ENCODE measurements around the gene E2F2.

Gene E2F2, protein sequence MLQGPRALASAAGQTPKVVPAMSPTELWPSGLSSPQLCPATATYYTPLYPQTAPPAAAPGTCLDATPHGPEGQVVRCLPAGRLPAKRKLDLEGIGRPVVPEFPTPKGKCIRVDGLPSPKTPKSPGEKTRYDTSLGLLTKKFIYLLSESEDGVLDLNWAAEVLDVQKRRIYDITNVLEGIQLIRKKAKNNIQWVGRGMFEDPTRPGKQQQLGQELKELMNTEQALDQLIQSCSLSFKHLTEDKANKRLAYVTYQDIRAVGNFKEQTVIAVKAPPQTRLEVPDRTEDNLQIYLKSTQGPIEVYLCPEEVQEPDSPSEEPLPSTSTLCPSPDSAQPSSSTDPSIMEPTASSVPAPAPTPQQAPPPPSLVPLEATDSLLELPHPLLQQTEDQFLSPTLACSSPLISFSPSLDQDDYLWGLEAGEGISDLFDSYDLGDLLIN

DNA sequence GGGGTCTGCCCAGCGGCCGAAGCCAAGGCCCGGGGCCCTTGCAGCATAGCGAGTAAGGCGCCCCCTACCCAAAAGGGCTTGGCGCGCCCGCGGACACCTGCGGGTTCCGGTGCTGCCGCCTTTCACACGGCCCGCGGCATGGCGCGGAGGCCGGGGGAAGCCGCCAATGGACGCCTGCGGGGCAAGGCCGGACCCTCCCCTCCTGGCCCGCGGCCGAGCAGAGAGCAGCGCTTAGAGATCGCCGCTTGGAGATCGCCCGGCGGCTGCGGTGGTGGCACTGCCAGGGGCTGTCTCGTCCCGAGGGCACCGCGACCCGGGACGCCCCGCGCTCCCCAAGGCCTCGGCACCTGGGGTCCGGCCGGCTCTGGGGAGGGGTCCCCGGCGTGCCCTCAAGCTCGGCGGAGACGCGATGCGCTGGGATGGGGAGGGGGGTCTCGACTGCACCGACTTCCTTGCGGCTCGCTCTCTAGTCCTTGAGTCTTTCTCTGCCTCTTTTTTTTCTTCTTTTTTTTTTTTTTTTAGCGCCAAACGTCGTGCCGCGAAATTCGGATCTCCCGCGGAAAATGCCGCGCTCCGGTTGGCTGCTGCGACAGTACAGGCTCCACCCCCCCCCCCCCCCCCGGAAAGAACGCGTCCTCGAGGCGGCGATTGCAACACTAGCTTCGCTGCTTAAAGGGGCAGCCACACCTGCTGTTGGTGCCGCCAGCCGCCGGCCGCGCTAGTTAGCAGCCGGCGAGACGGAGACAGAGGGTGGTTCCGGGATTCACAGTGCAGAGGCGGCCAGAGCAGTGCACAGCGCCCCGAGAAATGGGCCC is at the start of gene E2F2:
TSS of gene E2F2 (minus strand) at position 487 of the 815 bp plus-strand sequence. CDS start at position 47, 440 bp downstream.
- peak; percentile 71 for DNase-seq

GRCh38 chr1:23578997-23579363 is 47.9 kb upstream of the E2F2 start:
- no peak for DNase-seq

- DNase-seq = no peak
Observed at GRCh38 chr1:23578311-23578996, 47.4 kb upstream of the E2F2 start.

GRCh38 chr1:23577056-23578004 is 46.3 kb upstream of the E2F2 start:
- no peak for DNase-seq

DNA sequence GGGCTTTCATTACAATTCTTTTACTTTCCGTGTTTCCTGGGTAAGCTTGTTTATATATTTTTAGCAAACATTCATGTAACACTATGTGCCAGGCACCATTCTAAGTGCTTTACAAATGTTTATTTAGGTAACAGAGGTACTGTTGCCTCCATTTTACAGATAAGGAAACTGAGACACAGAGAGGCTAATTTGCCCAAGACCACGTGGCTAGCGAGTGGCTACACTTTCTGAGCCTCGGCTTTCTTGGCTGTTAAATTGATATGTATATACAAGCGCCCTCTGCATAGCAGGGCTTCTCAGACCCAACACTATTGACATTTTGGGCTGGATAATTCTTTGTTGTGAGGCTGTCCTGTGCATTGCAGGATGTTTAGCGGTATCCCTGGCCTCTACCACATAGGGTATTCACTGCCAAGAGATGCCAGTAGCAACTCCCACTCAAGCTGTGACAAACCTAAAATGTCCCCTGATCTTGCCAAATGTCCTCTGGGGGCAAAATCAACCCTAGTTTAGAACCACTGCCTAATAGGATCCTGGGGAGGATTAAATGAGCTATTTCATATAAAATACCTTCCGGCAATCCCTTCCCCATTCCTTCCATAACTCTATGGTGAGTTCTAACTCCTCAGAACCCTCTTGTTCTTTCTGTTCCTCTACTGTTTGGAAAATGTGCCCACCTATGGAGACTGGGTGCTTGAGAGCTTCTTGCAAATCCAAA is 45.5 kb upstream of the E2F2 start:
- no peak for DNase-seq

DNA sequence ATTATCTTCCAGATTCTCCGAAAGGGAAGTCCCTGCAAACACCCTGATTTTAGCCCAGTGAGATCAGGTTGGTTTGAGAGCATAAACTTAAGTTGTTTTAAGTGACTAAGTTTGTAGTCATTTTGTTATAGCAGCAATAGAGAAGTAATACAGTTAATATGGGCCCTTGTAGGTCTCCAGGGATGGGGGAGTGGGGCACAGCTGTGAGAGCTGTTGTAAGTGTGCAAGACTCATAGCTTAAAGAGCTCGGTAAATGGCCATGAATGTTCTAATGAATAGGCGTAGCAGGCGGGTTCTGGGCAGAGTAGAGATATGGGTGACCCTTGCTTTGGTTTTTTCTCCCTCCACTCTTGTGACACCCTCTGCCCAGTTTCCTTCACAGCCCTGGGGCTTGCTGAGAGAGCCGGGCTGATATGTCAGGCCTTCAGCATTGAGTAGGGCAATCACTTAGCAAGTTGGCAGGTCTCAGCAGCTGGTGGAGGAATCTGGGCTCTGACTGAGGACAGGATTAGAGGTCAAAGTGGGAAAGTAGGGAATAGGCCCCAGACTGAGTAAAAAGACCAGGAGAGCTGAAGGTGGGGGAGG is 44.3 kb upstream of the E2F2 start:
- DNase-seq = no peak

- no peak for DNase-seq
Observed at GRCh38 chr1:23574265-23574754, 43.3 kb upstream of the E2F2 start.

DNA sequence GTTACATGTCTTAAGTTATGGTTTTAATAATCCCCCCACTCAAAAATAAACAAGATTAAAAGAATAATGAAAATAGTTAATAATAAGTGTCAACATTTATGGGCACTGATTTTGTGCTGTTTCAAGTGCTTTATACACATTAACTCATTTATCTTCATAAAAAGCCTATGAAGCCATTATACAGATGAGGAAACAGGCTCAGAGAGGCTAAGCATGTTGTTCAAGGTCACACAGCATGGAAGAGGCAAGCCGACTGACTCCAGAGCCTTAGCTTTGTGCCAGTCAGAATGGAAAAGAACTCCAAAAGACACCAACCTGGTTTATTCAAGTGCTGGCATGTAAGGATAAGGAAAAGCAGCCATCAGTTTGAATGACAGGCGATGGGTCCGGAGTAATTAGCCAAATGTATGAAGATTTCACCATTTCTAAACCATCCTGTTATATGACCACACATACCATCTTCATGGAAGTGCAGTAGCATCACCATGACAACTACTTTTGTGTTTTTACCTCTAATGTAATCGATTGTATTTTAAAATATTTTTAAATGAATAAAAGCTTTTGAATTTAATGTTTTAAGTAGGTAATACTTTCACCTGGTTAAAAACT is 42.6 kb upstream of the E2F2 start:
- no peak for DNase-seq

DNA sequence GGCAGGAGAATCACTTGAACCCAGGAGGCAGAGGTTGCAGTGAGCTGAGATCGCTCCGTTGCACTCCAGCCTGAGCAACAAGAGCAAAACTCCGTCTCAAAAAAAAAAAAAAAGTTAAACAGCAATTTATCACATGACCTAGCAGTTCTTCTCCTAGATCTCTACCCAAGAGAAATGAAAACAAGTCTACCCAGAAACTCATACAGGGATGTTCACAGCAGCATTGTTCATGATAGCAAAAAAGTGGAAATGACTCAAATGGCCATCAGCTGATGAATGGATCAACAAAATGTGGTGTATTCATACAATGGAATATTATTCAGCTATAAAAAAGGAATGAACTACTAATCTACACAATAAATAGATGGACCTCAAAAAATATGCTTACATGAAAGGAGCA is 40.4 kb upstream of the E2F2 start:
- DNase-seq = no peak

- no peak for DNase-seq
Observed at GRCh38 chr1:23570001-23570691, 39.1 kb upstream of the E2F2 start.

GRCh38 chr1:23568608-23569383 is 37.8 kb upstream of the E2F2 start:
- no peak for DNase-seq

DNA sequence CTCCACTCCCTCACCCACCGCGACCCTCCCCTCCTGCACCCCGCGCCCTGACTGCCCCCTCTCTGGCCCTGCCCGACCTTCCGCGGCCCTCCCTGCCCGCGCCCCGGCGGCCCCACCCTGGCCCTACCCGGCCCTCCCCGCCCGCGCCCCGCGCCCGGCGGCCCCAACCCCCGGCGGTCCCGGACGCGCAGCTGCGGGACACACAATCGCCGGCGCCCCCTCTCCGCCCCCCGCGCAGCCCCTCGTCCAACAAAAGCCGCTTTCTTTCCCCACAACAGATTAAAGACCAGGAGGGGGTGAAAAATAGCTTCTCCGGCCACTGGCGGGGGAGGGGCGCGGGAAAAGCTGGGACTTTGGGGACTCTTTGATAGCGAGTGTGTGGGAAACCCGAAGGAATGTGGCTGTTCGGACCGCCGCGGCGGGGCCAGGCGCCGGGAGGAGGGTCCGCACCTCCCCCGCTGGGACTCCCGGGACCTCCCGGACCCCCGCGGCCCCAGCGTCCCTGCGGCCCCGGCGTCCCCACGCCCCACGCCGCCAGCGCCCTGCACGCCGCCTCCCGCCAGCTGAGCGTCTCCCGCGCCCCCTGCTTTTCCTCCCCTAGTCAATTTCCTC is 37.1 kb upstream of the E2F2 start:
- no peak for DNase-seq

- DNase-seq = no peak
Observed at GRCh38 chr1:23567629-23567995, 36.6 kb upstream of the E2F2 start.

GRCh38 chr1:23566304-23566703 is 35.3 kb upstream of the E2F2 start:
- DNase-seq = no peak

DNA sequence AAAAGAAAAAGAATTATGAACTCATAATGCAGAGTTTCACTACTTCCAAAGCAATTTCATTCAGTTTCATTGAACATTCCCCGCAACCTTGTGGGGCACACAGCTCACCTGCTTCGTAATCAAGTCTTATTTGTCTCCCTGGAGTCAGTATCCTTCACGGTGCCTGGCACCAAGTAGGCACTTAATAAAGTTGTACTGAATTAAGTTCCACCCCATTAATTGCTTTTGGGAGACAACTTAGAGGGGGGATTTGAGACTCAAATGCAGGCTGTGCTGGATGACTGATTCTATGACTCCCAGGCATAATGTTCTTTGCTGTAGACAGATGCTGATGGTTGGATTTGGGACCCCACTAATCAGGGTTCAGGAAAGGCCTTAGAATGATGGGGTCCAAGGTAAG is 34.7 kb upstream of the E2F2 start:
- DNase-seq = no peak

GRCh38 chr1:23564529-23565122 is 33.6 kb upstream of the E2F2 start:
- DNase-seq = no peak

DNA sequence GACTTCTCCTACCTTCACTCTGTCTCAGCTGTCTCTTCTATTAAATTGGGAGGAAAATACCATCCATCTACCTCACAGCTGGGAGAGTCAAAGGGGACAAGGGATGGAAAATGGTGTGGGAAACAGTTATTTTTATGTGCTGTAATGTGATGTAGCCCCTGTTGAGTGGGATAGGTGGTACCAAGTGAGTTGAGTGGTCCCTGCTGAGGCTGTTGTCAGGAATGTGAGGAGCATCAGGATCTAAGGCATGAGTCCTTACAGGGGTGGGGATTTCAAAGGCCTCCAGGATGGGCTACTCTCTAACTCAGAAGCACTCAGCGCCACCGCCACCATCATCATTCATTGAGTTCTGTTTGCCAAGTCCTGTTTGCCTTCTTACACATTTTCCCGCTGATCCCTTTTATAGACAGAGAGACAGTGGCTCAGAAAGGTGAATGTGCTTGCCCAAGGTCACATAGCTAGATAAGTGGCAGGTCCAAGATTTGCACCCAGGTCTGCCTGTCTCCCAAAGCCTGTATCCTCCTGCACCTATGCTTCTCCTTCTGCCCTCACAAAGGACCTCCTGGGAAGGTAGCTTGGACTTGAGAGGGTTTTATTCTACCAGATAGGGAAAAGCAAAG is 32.8 kb upstream of the E2F2 start:
- no peak for DNase-seq

GRCh38 chr1:23563003-23563402 is 32.0 kb upstream of the E2F2 start:
- no peak for DNase-seq

Data from NCI-H774 (cell line).